ENCODE measurements around the gene MACROD1.

- TF ChIP-seq TCF12 (IDR thresholded peaks at IDR 0.05; ENCODE audit: low read depth, low read length) (no peak), CTCF (IDR thresholded peaks at IDR 0.05 in 2 of 3, conservative IDR thresholded peaks at IDR 0.05 in 1 of 3; ENCODE audit: control insufficient read depth in 2 of 3, extremely low read depth in 1 of 3, insufficient read depth in 1 of 3, low read depth in 3 of 3, low read length in 3 of 3) (no peak), ZNF217 (IDR thresholded peaks at IDR 0.05) (no peak), POLR2A (IDR thresholded peaks at IDR 0.05; ENCODE audit: low read depth, low read length) (no peak), RFX5 (IDR thresholded peaks at IDR 0.05; ENCODE audit: low read depth, low read length) (no peak)
Observed at GRCh38 chr11:64053699-64054098, 112.2 kb downstream of the MACROD1 start.

Data from GM12878 (cell line).